ENCODE measurements around the gene PICALM. TPM values are rescaled to one million over a fixed set of nuclear protein-coding genes. Genes with fewer than 3 reads are reported as not detected.

The PICALM gene
- total and polyA plus RNA-seq, 2 of the 4 experiments (the other 2 are of a cell fraction): 235 to 453 TPM

DNA sequence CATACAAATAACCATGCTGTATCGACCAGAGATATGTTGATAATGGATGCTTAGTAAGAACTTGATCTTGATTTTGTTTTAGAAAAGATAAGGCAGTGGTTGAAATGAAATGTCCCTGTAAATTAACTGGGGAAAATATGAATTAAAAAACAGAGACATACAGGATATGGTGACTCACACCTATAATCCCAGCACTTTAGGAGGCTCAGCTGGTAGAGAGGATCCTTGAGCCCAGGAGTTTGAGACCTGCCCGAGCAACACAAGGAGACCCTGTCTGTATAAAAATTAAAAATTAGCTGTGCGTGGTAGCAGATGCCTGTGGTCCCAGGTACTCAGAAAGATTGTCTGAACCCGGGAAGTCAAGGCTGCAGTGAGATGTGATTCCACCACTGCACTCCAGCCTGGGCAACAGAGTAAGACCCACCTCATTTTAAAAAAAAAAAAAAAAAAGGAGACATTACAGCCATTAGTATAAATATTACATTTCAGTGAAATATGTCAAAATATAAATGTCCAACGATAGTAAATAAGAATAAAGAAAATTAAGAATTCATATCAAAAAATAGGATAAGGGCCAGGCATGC is 4.6 kb downstream of the PICALM start:
- Histone ChIP-seq H3K18ac (ENCODE audit: low read depth, low read length) (no peak overlapping the region), H3K4me3 (ENCODE audit: insufficient read depth, low read depth, low read length) (no peak overlapping the region), H2AFZ (replicated peaks; ENCODE audit: low read length, poor library complexity) (no peak overlapping the region), H4K20me1 (ENCODE audit: insufficient read depth, low read length) (peaks cover 91% of the 10 kb centered on the region), H4K91ac (ENCODE audit: insufficient read depth, low read depth, low read length) (no peak overlapping the region), H3K9ac (ENCODE audit: low read depth, low read length) (no peak overlapping the region), H3K56ac (ENCODE audit: extremely low read depth, insufficient read depth, low read length) (no peak overlapping the region), H3K4ac (ENCODE audit: low read depth, low read length) (no peak overlapping the region), H3K27me3 (ENCODE audit: control insufficient read depth, insufficient read depth, low read length) (no peaks in the 10 kb centered on the region), H2BK20ac (ENCODE audit: low read depth, low read length) (no peak overlapping the region), H3K4me2 (ENCODE audit: low read depth, low read length) (peak overlapping the region; percentile 74), H3K9me1 (ENCODE audit: insufficient read depth, low read length) (peaks cover 6% of the 10 kb centered on the region), H2BK15ac (ENCODE audit: low read depth, low read length) (no peak overlapping the region), H3K4me1 (ENCODE audit: control insufficient read depth, insufficient read depth, low read length) (peaks cover 9% of the 10 kb centered on the region), H3K14ac (replicated peaks; ENCODE audit: low read depth, low read length) (no peak overlapping the region), H2AK9ac (replicated peaks; ENCODE audit: low read depth, low read length, poor library complexity) (no peak overlapping the region), H4K8ac (ENCODE audit: low read depth in 2 of 2, low read length in 2 of 2) (no peak overlapping the region), H2BK120ac (ENCODE audit: low read depth, low read length) (no peak overlapping the region), H3K23ac (ENCODE audit: low read depth, low read length) (0 out of 2 replicates have a peak overlapping the region, but pooled peaks have one; percentile 20), H2AK5ac (ENCODE audit: low read depth, low read length) (no peak overlapping the region), H3K36me3 (ENCODE audit: control insufficient read depth, insufficient read depth, low read length) (no peaks in the 10 kb centered on the region), H2BK5ac (ENCODE audit: low read depth, low read length, poor library complexity, severe bottlenecking) (peak overlapping the region; percentile 4), H3K79me1 (ENCODE audit: low read depth in 1 of 2, low read length in 2 of 2) (peaks cover 0 to 3% of the 10 kb centered on the region in 2 experiments; a peak in 1 of 4 replicates), H3K27ac (ENCODE audit: insufficient read depth, low read length) (peak overlapping the region; percentile 10; the same call in 1 of the 2 replicates), H4K5ac (ENCODE audit: low read depth, low read length) (no peak overlapping the region), H3K9me3 (ENCODE audit: control insufficient read depth, insufficient read depth, low read length) (no peaks in the 10 kb centered on the region)
- BruUV-seq (replicated peaks): no TSS peak
- in situ Hi-C loops (cut with MboI; ENCODE audit: low sequenced_read_pairs) (no loop called here), intact Hi-C loops (cut with micrococcal nuclease) (loop anchor here (10.0 kb wide), 1 partner anchor 210 kb away; the partner anchor contains the start of gene CCDC83), dilution Hi-C loops (cut with HindIII; ENCODE audit: low sequenced_read_pairs, unreplicated experiment) (no loop called here)
- ChIA-PET POLR2A (ENCODE audit: unreplicated experiment) (no interaction called here), CTCF (no interaction called here)
- ATAC-seq (ENCODE audit: low read depth): no peak
- no CpG with 5 or more reads among the region's 5 CpGs for WGBS, 2 experiments (ENCODE audit: extremely low coverage in 2 of 2, insufficient read length in 1 of 2)
- TF ChIP-seq, protein P1, sequence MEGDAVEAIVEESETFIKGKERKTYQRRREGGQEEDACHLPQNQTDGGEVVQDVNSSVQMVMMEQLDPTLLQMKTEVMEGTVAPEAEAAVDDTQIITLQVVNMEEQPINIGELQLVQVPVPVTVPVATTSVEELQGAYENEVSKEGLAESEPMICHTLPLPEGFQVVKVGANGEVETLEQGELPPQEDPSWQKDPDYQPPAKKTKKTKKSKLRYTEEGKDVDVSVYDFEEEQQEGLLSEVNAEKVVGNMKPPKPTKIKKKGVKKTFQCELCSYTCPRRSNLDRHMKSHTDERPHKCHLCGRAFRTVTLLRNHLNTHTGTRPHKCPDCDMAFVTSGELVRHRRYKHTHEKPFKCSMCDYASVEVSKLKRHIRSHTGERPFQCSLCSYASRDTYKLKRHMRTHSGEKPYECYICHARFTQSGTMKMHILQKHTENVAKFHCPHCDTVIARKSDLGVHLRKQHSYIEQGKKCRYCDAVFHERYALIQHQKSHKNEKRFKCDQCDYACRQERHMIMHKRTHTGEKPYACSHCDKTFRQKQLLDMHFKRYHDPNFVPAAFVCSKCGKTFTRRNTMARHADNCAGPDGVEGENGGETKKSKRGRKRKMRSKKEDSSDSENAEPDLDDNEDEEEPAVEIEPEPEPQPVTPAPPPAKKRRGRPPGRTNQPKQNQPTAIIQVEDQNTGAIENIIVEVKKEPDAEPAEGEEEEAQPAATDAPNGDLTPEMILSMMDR (conservative IDR thresholded peaks at IDR 0.05; ENCODE audit: low read depth, low read length): no peak
- TF ChIP-seq POLR2A (IDR thresholded peaks at IDR 0.05; ENCODE audit: low read depth, low read length) (no peak), BHLHE40 (IDR thresholded peaks at IDR 0.05; ENCODE audit: low read depth, low read length) (no peak)
- peak; percentile 54 for DNase-seq

All from IMR-90 (cell line).